ENCODE results near the gene SSB.
"Not testable (repeated sequence)": the region's sequence is repeated elsewhere in the genome, so short reads cannot be mapped to it uniquely, and the experiment has no call there.

Gene SSB

GRCh38 chr2:169790581-169790980 lies 8.1 kb upstream of the SSB start:
- no peak for DNase-seq

DNA sequence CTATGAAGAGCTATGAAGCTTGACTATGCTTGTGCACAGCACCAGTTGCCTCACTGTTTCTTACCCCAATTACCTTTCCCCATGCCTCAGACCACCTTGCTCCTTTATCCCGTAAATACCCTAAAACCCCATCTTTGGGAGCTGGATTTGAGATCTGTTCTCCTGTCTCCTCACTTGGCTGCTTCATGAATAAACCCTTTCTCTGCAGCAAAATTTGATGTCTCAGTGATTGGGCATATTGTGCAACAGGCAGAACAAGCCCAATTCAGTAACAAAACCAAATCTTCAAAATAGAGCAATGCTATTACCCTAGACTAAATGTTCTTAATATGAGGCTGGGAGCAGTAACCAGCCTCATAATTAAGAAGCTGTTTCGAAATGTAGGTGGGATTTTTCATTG lies 3.5 kb upstream of the SSB start:
- DNase-seq = no peak

GRCh38 chr2:169796441-169796840 lies 2.2 kb upstream of the SSB start:
- DNase-seq = no peak

GRCh38 chr2:169797601-169798000 lies 1.1 kb upstream of the SSB start:
- DNase-seq = no peak

- DNase-seq = no peak
Observed at GRCh38 chr2:169798397-169798717, 314 bp upstream of the SSB start.

- no peak for DNase-seq
Observed at GRCh38 chr2:169803480-169803879, 4.8 kb downstream of the SSB start.

GRCh38 chr2:169806586-169806985 lies 7.9 kb downstream of the SSB start:
- no peak for DNase-seq

GRCh38 chr2:169808221-169808620 lies 9.6 kb downstream of the SSB start:
- no peak for DNase-seq

DNA sequence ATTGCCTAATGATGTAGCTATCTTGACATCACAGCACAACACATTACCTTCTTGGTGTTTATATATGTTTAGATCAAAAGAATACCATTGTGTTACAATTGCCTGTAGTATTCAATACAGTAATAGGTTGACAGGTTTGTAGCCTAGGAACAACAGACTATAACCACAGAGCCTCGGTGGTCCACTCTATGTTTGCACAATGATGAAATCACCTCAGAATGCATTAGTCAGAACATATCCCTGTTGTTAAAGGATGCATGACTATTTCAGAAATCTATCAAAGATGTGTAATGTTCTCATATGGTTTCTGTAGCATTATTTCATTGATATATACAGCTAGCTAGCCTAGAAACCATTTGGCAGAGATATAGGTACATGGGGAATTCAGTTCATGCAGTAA lies 17.2 kb downstream of the SSB start:
- DNase-seq = no peak

DNA sequence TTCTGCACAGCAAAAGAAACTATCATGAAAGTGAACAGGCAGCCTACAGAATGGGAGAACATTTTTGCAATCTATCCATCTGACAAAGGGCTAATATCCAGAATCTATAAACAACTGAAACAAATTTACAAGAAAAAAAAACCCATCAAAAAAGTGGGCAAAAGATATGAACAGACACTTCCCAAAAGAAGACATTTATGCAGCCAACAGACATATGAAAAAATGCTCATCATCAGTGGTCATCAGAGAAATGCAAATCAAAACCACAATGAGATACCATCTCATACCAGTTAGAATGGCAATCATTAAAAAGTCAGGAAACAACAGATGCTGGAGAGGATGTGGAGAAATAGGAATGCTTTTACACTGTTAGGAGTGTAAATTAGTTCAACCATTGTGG lies 18.3 kb downstream of the SSB start:
- DNase-seq = not testable (repeated sequence)

- not testable (repeated sequence) for DNase-seq
Observed at GRCh38 chr2:169817369-169817768, 18.7 kb downstream of the SSB start.

- no peak for DNase-seq
Observed at GRCh38 chr2:169818241-169818640, 19.6 kb downstream of the SSB start.

GRCh38 chr2:169819106-169819505 lies 20.4 kb downstream of the SSB start:
- DNase-seq = no peak

GRCh38 chr2:169820101-169820500 lies 21.4 kb downstream of the SSB start:
- DNase-seq = not testable (repeated sequence)

GRCh38 chr2:169822036-169822435 lies 23.4 kb downstream of the SSB start:
- no peak for DNase-seq

DNA sequence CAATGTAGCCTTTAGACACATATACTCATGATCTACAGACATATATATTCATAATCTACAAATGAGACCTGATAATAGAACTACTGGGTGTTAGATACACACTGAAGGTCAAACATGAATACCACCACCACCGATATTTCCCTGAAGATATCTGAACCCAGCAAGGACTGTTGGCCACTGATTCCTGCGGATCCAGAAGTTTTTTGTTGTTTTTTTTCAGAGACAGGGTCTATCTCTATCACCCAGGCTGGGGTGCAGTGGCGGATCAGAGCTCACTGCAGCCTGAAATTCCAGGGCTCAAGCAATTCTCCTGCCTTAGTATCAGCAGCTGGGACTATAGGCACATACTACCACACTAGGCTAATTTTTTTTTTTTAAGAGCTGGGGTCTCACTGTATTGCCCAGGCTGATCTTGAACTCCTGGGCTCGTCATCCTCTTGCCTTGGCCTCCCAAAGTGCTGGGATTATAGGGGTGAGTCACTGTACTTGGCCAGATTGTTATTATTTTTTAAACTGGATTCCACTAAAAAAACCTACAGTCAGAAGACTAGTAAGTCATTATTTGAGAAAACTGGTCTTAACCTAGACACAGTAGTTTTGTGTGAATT lies 24.2 kb downstream of the SSB start:
- DNase-seq = no peak

GRCh38 chr2:169823996-169824372 lies 25.3 kb downstream of the SSB start:
- no peak for DNase-seq

- DNase-seq = peak; percentile 87
Observed at GRCh38 chr2:169824373-169825333, 26.0 kb downstream of the SSB start, which contains the start of gene METTL5. TSS of gene METTL5 (minus strand) at chr2:169824905. CDS start at chr2:169824597, 308 bp downstream.

DNA sequence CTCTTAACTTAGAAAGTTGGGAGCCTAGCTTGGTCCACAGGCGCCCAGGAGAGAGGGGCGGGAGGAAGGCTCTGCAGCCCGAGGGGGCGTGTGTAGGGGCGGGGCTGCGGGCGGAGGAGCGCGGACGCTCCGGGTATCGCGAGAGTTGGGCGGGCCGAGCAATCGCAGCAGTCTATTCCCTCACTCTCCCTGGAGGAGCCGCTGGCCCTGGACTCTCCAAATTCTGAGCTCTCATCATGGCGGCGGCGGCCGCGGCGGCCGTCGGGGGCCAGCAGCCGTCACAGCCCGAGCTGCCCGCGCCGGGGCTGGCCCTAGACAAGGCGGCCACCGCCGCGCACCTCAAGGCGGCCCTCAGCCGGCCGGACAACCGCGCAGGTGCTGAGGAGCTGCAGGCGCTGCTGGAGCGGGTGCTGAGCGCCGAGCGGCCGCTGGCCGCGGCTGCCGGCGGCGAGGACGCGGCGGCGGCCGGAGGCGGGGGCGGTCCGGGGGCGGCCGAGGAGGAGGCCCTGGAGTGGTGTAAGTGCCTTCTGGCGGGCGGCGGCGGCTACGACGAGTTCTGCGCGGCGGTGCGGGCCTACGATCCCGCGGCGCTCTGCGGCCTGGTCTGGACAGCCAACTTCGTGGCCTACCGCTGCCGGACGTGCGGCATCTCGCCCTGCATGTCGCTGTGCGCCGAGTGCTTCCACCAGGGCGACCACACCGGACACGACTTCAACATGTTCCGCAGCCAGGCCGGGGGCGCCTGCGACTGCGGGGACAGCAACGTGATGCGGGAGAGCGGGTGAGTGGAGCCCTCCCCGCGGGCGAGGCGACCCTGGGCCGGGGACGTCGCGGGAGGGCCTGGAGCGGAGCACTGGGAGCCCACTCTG lies 28.8 kb downstream of the SSB start, which contains the start of gene UBR3:
Gene UBR3 (plus strand): TSS at position 183 of the 869 bp plus-strand sequence. CDS start 54 bp downstream, at position 237.
- peak; percentile 96 for DNase-seq

DNA sequence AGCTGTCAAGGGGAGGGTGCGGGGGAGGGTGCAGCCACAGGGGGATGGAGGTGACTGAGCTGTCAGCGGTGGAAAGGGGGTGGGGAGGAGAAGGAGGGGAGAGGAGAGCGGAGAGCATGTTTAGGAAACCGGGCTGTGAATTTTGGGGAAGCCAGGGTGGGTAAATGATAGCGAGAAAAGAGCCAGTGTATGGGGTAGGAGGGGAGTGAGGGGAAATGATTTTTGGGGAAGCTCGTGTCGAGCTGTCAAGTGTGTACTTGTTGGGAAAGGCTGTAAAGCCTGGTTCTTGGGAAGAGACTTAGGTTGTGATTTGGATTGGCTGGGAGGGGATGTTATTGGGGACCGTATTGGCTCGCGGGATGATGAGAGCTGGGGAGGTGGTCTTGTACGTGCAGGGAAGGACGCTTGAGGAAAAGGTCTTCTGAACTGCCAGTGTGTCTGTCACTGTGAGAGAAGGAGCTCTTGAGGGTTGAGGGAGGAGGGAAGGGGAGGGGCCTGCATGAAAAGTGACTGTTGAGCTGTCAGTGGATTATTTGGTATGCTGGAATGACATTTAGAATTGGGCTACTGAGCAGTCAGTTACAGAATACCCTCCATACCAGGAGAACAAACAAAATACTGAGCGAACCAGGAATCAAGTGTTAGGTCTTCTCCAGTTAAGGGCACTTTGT lies 29.6 kb downstream of the SSB start:
- peak; percentile 56 for DNase-seq

DNA sequence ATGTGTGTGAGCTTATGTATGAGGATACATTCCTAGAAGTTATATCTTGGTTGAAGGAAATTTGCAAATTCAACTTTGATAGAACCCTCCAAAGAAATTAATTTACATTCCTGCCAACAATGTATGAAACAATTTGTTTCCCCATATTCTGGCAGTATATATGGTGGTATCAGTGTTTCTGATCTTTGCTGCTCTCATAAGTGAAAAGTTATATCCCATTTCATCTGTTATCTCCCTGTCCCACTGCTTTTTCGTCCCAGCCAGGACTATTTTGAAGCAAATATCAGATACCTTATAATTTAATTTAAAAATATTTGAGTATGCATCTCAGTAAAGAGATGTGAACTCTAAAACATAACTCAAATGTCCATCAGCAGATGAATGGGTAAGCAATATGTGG lies 35.7 kb downstream of the SSB start:
- no peak for DNase-seq

- no peak for DNase-seq
Observed at GRCh38 chr2:169838743-169839489, 40.2 kb downstream of the SSB start.

All from NCI-H510A (cell line).